Measurements from ENCODE around the gene SETX.

Gene SETX

GRCh38 chr9:132240841-132241482, 113.8 kb downstream of the SETX start:
- peak; percentile 75 for DNase-seq

GRCh38 chr9:132239999-132240840, 114.6 kb downstream of the SETX start:
- no peak for DNase-seq

DNA sequence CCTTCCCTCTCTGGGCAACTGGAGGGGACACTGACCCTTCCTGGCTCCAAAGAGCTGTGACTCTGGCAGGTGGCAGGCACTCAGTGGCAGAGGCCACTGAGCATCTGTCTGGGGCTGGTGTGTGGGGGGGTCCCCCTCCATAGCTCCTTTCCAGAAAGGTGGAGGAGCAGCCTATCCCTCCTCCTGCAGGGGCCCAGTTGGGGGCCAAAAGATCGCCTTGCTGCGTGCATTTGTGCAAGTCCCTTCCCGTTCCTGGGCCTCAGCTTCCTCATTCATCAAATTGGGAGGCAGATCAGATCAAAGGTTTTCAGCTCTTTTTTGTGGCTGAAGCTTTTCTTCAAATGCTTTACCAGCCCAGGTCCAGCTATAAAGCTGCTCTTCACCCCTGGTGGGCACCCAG, 115.3 kb downstream of the SETX start:
- no peak for DNase-seq

DNA sequence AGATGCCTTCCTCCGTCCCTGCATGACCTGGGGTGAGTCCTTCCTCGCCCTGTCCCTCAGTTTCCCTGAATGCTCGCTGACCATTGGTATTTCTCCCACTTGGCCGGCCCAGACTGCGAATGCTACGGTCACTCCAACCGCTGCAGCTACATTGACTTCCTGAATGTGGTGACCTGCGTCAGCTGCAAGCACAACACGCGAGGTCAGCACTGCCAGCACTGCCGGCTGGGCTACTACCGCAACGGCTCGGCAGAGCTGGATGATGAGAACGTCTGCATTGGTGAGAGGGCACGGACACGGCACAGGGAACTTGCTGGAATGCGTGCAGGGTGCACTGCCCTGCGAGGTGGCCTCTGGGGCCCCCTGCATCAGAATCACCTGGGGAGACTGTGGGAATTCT, 115.8 kb downstream of the SETX start:
- DNase-seq, result no peak

DNA sequence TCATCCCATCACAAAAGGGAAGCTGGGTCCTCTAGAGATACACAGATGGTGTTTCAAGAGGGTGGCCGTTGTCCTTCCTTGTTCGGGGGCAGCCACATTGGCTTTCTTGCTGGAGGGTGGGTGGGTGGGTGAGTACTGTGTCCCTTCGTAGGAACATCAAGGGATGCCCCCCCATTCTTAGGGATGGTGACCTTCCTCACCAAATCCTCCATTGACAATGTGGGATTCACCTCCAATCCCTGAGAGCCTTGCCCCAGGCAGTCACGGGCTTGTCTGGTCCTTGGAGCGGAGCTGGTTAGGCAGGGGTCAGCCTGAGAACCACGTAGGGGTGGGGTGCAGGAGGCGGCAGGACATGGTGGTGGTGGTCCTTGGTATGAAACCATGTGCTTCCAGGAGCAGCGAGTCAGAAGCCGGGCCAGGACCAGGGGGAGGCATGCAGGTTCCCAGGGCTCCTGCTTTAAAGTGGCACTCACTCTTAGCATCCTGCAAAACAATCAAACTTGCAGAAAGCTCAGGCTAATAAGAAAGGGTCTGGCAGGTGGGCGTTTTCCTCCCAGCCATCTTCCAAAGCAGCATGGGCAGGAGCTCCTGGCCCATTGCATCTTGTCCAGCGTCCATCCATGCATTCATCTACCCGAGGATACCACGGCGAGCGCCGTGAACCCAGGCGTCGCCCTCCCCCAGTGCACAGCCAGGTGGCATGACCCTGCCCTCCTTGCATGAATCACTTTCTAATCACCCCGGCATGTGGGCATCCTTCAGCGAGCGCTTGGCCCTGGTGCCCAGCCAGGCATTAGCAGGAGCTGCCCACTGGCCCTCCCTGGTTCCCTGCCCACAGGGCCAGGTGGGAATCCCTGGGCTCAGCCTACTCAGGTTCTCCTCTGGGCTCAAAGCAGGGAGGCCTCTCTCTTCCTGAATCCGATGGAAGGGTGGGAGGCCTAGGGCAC, 116.5 kb downstream of the SETX start:
- no peak for DNase-seq

GRCh38 chr9:132237481-132237880, 117.3 kb downstream of the SETX start:
- no peak for DNase-seq

GRCh38 chr9:132236662-132237311, 118.0 kb downstream of the SETX start:
- DNase-seq, result no peak

- peak; percentile 49 for DNase-seq
Measured at GRCh38 chr9:132235894-132236661, 118.7 kb downstream of the SETX start.

- no peak for DNase-seq
Measured at GRCh38 chr9:132235125-132235524, 119.7 kb downstream of the SETX start.

DNA sequence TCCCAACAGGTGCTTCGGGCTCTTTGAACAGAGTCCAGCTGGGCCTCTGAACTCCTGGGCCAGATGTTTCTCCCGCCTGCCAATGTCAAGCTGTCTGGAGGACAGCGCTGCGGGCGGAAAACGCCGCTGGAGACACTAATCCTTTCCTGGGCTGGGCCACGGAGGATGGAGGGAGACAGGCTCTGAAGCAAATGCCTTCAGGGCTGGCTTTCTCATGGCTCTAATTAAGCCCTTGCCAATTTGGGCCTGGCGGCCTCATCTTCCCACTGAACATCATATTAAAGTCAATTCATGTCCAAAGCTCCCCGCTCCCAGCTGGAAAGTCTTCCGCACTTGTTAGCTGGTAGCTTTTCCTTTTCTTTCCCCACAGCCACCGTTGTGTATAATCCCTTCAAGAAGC, 120.3 kb downstream of the SETX start:
- no peak for DNase-seq

GRCh38 chr9:132233138-132233537, 121.6 kb downstream of the SETX start:
- DNase-seq, result no peak

- DNase-seq, result no peak
Measured at GRCh38 chr9:132232522-132232921, 122.3 kb downstream of the SETX start.

DNA sequence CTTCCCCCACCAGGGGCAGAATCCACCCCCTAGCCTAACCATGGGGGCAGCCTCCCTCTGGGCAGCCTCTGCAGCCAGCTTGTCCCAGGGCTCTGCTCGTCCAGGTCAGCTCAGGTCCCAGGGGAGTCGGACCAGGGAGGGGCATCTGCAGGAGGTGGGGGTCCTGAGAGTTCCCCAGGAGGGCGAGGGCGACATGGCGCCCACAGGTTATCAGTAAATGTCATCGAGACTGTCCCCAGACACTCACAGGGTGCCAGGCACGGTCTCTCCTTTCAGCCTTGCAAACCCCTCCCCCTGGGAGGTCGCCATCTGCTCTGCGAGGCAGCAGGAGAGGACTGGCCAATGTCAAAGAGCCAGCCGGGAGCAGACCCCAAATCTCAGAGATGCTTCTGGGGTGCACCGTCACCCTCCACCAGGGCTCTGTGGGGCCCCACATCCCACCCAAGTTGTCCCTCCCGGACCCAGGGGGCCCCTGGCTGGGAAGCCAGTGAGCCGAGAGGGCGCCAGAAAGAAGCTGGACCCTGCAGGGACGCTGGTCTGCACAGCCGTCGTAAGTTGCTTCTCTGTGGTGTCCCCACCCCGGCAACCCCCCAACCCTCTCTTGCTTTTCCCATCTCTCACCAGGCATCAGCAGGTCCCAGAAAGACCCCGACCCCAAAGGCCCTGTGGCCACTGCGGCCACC, 123.6 kb downstream of the SETX start:
- no peak for DNase-seq

DNA sequence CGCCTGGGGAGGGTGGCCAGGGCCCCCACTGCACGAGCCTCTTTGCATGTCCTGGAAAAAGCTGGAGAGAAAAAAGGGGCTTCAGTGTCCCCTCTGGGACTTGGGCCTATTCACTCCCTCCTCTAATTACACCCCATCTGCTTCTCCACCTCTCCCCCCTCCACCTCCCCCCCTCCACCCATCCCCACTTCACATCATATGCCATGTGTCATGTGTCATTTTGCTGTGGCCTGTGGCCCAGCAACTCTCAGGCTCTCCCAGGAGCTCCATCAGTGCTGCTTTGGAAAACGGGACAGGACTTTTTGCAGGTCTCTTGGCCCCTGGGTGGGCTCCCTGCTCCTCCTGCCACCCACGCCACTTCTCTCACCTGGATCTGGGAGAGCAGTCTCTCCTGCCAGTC, 124.2 kb downstream of the SETX start:
- DNase-seq, result no peak

DNA sequence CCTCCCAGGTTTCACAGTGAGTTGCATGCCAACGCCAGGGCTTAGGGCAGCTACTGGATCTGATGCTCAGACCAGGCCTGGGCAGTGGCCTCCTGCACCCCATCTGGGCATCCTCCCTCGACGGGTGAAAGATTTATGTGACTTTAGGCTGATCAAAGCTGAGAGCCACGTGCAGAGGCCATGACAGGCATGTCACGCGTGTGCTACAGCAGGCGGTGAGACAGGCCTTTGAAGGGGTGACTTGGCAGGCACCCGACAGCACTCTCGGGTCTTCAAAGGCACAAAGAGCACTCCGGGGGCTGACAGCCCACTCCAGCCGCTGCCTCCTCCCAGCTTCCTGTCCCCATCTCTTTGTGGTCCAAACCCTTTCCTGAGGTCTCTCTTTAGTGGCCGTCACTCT, 126.7 kb downstream of the SETX start:
- no peak for DNase-seq

GRCh38 chr9:132226571-132227430, 128.0 kb downstream of the SETX start:
- no peak for DNase-seq

- no peak for DNase-seq
Measured at GRCh38 chr9:132224645-132225044, 130.1 kb downstream of the SETX start.

GRCh38 chr9:132221941-132222340, 132.8 kb downstream of the SETX start:
- DNase-seq, result no peak

- DNase-seq, result no peak
Measured at GRCh38 chr9:132218208-132218607, 136.6 kb downstream of the SETX start.

All from fibroblast of skin of abdomen (primary cell).